Measurements from ENCODE around the gene WDR27.
A peak's percentile ranks its signal among the peaks of the same experiment; 100 is the strongest.

The WDR27 gene

GRCh38 chr6:169659820-169660610 lies 41.8 kb downstream of the WDR27 start:
- Histone ChIP-seq H3K79me2 (ENCODE audit: control insufficient read depth, insufficient read depth, low read length) (no peaks in the 10 kb centered on the region), H3K27me3 (ENCODE audit: insufficient read depth, low read length, poor library complexity) (no peaks in the 10 kb centered on the region), H3K36me3 (ENCODE audit: control insufficient read depth, insufficient read depth, low read length) (peaks cover 15% of the 10 kb centered on the region), H2BK15ac (replicated peaks; ENCODE audit: low read depth) (no peak overlapping the region), H3K23ac (ENCODE audit: low read length) (no peak overlapping the region), H3K79me1 (ENCODE audit: low read length) (no peaks in the 10 kb centered on the region), H4K8ac (ENCODE audit: low read depth, low read length) (no peak overlapping the region), H3K4ac (ENCODE audit: low read depth, low read length) (no peak overlapping the region), H2AK5ac (ENCODE audit: low read length) (no peak overlapping the region), H3K4me2 (ENCODE audit: low read length) (no peak overlapping the region), H3K4me1 (ENCODE audit: control insufficient read depth, low read depth, low read length) (no peaks in the 10 kb centered on the region), H3K9ac (ENCODE audit: low read length) (no peak overlapping the region), H3K56ac (ENCODE audit: low read length) (no peak overlapping the region), H4K5ac (ENCODE audit: low read length) (no peak overlapping the region), H2BK5ac (ENCODE audit: low read length) (no peak overlapping the region), H2BK120ac (ENCODE audit: low read depth, low read length) (no peak overlapping the region), H3K18ac (ENCODE audit: low read length) (no peak overlapping the region), H3K4me3 (ENCODE audit: low read length) (no peak overlapping the region), H3K27ac (ENCODE audit: low read depth, low read length) (no peak overlapping the region)
- DNase-seq = peak; percentile 26
- no CpG with 5 or more reads among the region's 26 CpGs for WGBS (ENCODE audit: extremely low coverage, insufficient coverage, low lambda C conversion rate)

- Histone ChIP-seq H3K23ac (ENCODE audit: low read length) (no peak overlapping the region), H3K27ac (ENCODE audit: low read depth, low read length) (peak overlapping the region; percentile 19)
Measured at GRCh38 chr6:169657284-169657610, 44.6 kb downstream of the WDR27 start.

GRCh38 chr6:169656546-169657283 lies 45.1 kb downstream of the WDR27 start:
- H4K5ac ChIP-seq (ENCODE audit: low read length) = no peak overlapping the region
- H3K27ac ChIP-seq (ENCODE audit: low read depth, low read length) = peak overlapping the region; percentile 68
- H3K56ac ChIP-seq (ENCODE audit: low read length) = peak overlapping the region; percentile 67
- H3K9ac ChIP-seq (ENCODE audit: low read length) = no peak overlapping the region
- H3K4me1 ChIP-seq (ENCODE audit: control insufficient read depth, low read depth, low read length) = no peaks in the 10 kb centered on the region
- H3K36me3 ChIP-seq (ENCODE audit: control insufficient read depth, insufficient read depth, low read length) = peaks cover 17% of the 10 kb centered on the region
- H2BK5ac ChIP-seq (ENCODE audit: low read length) = no peak overlapping the region
- H3K4me3 ChIP-seq (ENCODE audit: low read length) = no peak overlapping the region
- no peak overlapping the region for H3K18ac ChIP-seq (ENCODE audit: low read length)
- H3K4me2 ChIP-seq (ENCODE audit: low read length) = no peak overlapping the region
- H2BK15ac ChIP-seq (replicated peaks; ENCODE audit: low read depth) = no peak overlapping the region
- H3K4ac ChIP-seq (ENCODE audit: low read depth, low read length) = no peak overlapping the region
- no peak overlapping the region for H2AK5ac ChIP-seq (ENCODE audit: low read length)
- H4K8ac ChIP-seq (ENCODE audit: low read depth, low read length) = no peak overlapping the region
- no CpG with 5 or more reads among the region's 23 CpGs for WGBS (ENCODE audit: extremely low coverage, insufficient coverage, low lambda C conversion rate)
- H3K27me3 ChIP-seq (ENCODE audit: insufficient read depth, low read length, poor library complexity) = no peaks in the 10 kb centered on the region
- H3K23ac ChIP-seq (ENCODE audit: low read length) = no peak overlapping the region
- H2BK120ac ChIP-seq (ENCODE audit: low read depth, low read length) = no peak overlapping the region
- H3K79me1 ChIP-seq (ENCODE audit: low read length) = peaks cover 2% of the 10 kb centered on the region
- peak; percentile 94 for DNase-seq
- no peaks in the 10 kb centered on the region for H3K79me2 ChIP-seq (ENCODE audit: control insufficient read depth, insufficient read depth, low read length)

More at GRCh38 chr6:169657284-169657610, 44.6 kb downstream of the WDR27 start:
- Histone ChIP-seq H3K4me3 (ENCODE audit: low read length) (no peak overlapping the region), H4K8ac (ENCODE audit: low read depth, low read length) (no peak overlapping the region), H3K56ac (ENCODE audit: low read length) (peak overlapping the region; percentile 67), H3K79me2 (ENCODE audit: control insufficient read depth, insufficient read depth, low read length) (no peaks in the 10 kb centered on the region), H3K4me2 (ENCODE audit: low read length) (no peak overlapping the region), H3K4me1 (ENCODE audit: control insufficient read depth, low read depth, low read length) (no peaks in the 10 kb centered on the region), H2BK120ac (ENCODE audit: low read depth, low read length) (no peak overlapping the region), H3K18ac (ENCODE audit: low read length) (no peak overlapping the region), H4K5ac (ENCODE audit: low read length) (no peak overlapping the region), H2BK5ac (ENCODE audit: low read length) (no peak overlapping the region), H3K9ac (ENCODE audit: low read length) (no peak overlapping the region), H3K79me1 (ENCODE audit: low read length) (peaks cover 2% of the 10 kb centered on the region), H2AK5ac (ENCODE audit: low read length) (no peak overlapping the region), H3K4ac (ENCODE audit: low read depth, low read length) (no peak overlapping the region), H2BK15ac (replicated peaks; ENCODE audit: low read depth) (no peak overlapping the region), H3K27me3 (ENCODE audit: insufficient read depth, low read length, poor library complexity) (no peaks in the 10 kb centered on the region), H3K36me3 (ENCODE audit: control insufficient read depth, insufficient read depth, low read length) (peaks cover 17% of the 10 kb centered on the region)
- DNase-seq = no peak
- WGBS (ENCODE audit: extremely low coverage, insufficient coverage, low lambda C conversion rate) = no CpG with 5 or more reads among the region's 13 CpGs

GRCh38 chr6:169654598-169655391 lies 47.0 kb downstream of the WDR27 start:
- Histone ChIP-seq H2BK15ac (replicated peaks; ENCODE audit: low read depth) (no peak overlapping the region), H3K23ac (ENCODE audit: low read length) (no peak overlapping the region), H4K8ac (ENCODE audit: low read depth, low read length) (no peak overlapping the region), H2BK5ac (ENCODE audit: low read length) (no peak overlapping the region), H3K27ac (ENCODE audit: low read depth, low read length) (no peak overlapping the region), H2BK120ac (ENCODE audit: low read depth, low read length) (no peak overlapping the region), H3K4me3 (ENCODE audit: low read length) (no peak overlapping the region), H3K18ac (ENCODE audit: low read length) (no peak overlapping the region), H2AK5ac (ENCODE audit: low read length) (no peak overlapping the region), H3K4ac (ENCODE audit: low read depth, low read length) (no peak overlapping the region), H3K79me2 (ENCODE audit: control insufficient read depth, insufficient read depth, low read length) (no peaks in the 10 kb centered on the region), H4K5ac (ENCODE audit: low read length) (no peak overlapping the region), H3K9ac (ENCODE audit: low read length) (no peak overlapping the region), H3K56ac (ENCODE audit: low read length) (no peak overlapping the region), H3K27me3 (ENCODE audit: insufficient read depth, low read length, poor library complexity) (no peaks in the 10 kb centered on the region), H3K36me3 (ENCODE audit: control insufficient read depth, insufficient read depth, low read length) (peaks cover 19% of the 10 kb centered on the region), H3K4me2 (ENCODE audit: low read length) (no peak overlapping the region), H3K79me1 (ENCODE audit: low read length) (peaks cover 2% of the 10 kb centered on the region), H3K4me1 (ENCODE audit: control insufficient read depth, low read depth, low read length) (no peaks in the 10 kb centered on the region)
- WGBS (ENCODE audit: extremely low coverage, insufficient coverage, low lambda C conversion rate) = no CpG with 5 or more reads among the region's 46 CpGs
- no peak for DNase-seq

GRCh38 chr6:169653691-169654090 lies 48.1 kb downstream of the WDR27 start:
- Histone ChIP-seq H3K9ac (ENCODE audit: low read length) (no peak overlapping the region), H2BK5ac (ENCODE audit: low read length) (no peak overlapping the region), H3K79me2 (ENCODE audit: control insufficient read depth, insufficient read depth, low read length) (no peaks in the 10 kb centered on the region), H2BK120ac (ENCODE audit: low read depth, low read length) (no peak overlapping the region), H3K4me2 (ENCODE audit: low read length) (no peak overlapping the region), H3K4ac (ENCODE audit: low read depth, low read length) (no peak overlapping the region), H3K27ac (ENCODE audit: low read depth, low read length) (no peak overlapping the region), H3K79me1 (ENCODE audit: low read length) (peaks cover 2% of the 10 kb centered on the region), H3K18ac (ENCODE audit: low read length) (no peak overlapping the region), H2BK15ac (replicated peaks; ENCODE audit: low read depth) (no peak overlapping the region), H2AK5ac (ENCODE audit: low read length) (no peak overlapping the region), H3K27me3 (ENCODE audit: insufficient read depth, low read length, poor library complexity) (no peaks in the 10 kb centered on the region), H3K4me3 (ENCODE audit: low read length) (no peak overlapping the region), H3K23ac (ENCODE audit: low read length) (no peak overlapping the region), H3K4me1 (ENCODE audit: control insufficient read depth, low read depth, low read length) (no peaks in the 10 kb centered on the region), H3K36me3 (ENCODE audit: control insufficient read depth, insufficient read depth, low read length) (peaks cover 16% of the 10 kb centered on the region), H4K8ac (ENCODE audit: low read depth, low read length) (no peak overlapping the region), H3K56ac (ENCODE audit: low read length) (no peak overlapping the region), H4K5ac (ENCODE audit: low read length) (no peak overlapping the region)
- no peak for DNase-seq
- WGBS (ENCODE audit: extremely low coverage, insufficient coverage, low lambda C conversion rate) = no CpG with 5 or more reads among the region's 6 CpGs
